ENCODE data around the gene KLK10.
"Not testable (repeated sequence)": the region's sequence is repeated elsewhere in the genome, so short reads cannot be mapped to it uniquely, and the experiment has no call there.

The KLK10 gene

GRCh38 chr19:50975766-50976165 is 43.7 kb downstream of the KLK10 start:
- no peak for DNase-seq (ENCODE audit: low spot score)
- no peak for TF ChIP-seq CTCF (IDR thresholded peaks at IDR 0.05; ENCODE audit: extremely low read depth, insufficient read depth, missing control alignments)
- in situ Hi-C loops (cut with MboI; ENCODE audit: low pct_unique_long_range_greater_than_20kb, low sequenced_read_pairs, unreplicated experiment), result no loop called here

GRCh38 chr19:50974702-50975556 is 44.6 kb downstream of the KLK10 start:
- no peak for TF ChIP-seq CTCF (IDR thresholded peaks at IDR 0.05; ENCODE audit: extremely low read depth, insufficient read depth, missing control alignments)
- DNase-seq (ENCODE audit: low spot score), result no peak
- in situ Hi-C loops (cut with MboI; ENCODE audit: low pct_unique_long_range_greater_than_20kb, low sequenced_read_pairs, unreplicated experiment), result no loop called here

GRCh38 chr19:50972795-50973376 is 46.6 kb downstream of the KLK10 start:
- no peak for DNase-seq (ENCODE audit: low spot score)
- in situ Hi-C loops (cut with MboI; ENCODE audit: low pct_unique_long_range_greater_than_20kb, low sequenced_read_pairs, unreplicated experiment), result no loop called here
- no peak for TF ChIP-seq CTCF (IDR thresholded peaks at IDR 0.05; ENCODE audit: extremely low read depth, insufficient read depth, missing control alignments)

- in situ Hi-C loops (cut with MboI; ENCODE audit: low pct_unique_long_range_greater_than_20kb, low sequenced_read_pairs, unreplicated experiment), result not testable (repeated sequence)
Measured at GRCh38 chr19:50969810-50970209, 49.7 kb downstream of the KLK10 start.

GRCh38 chr19:50969413-50969760 is 50.1 kb downstream of the KLK10 start, which contains the start of gene KLK6:
KLK6 (minus strand) TSS chr19:50969591; CDS start chr19:50968104, 1,487 bp downstream.
- no peak for TF ChIP-seq CTCF (IDR thresholded peaks at IDR 0.05; ENCODE audit: extremely low read depth, insufficient read depth, missing control alignments)
- DNase-seq (ENCODE audit: low spot score), result no peak
- in situ Hi-C loops (cut with MboI; ENCODE audit: low pct_unique_long_range_greater_than_20kb, low sequenced_read_pairs, unreplicated experiment), result no loop called here

More at GRCh38 chr19:50969810-50970209, 49.7 kb downstream of the KLK10 start:
- DNase-seq (ENCODE audit: low spot score), result not testable (repeated sequence)

- DNase-seq (ENCODE audit: low spot score), result no peak
- TF ChIP-seq CTCF (IDR thresholded peaks at IDR 0.05; ENCODE audit: extremely low read depth, insufficient read depth, missing control alignments), result no peak
- in situ Hi-C loops (cut with MboI; ENCODE audit: low pct_unique_long_range_greater_than_20kb, low sequenced_read_pairs, unreplicated experiment), result no loop called here
Measured at GRCh38 chr19:50968716-50969412, 50.6 kb downstream of the KLK10 start.

All from GM13977 (cell line).